IMR-90 (cell line): ENCODE measurements around the gene ZNF669. TPM values are rescaled to one million over a fixed set of nuclear protein-coding genes. Genes with fewer than 3 reads are reported as not detected.

Experiments
- ATAC-seq: fragments of 200-7000 bp; cut with Tn5 transposase; 2 replicates; pipeline ENCODE4 v1.9.1; 2020; ENCODE audit warnings: low read depth, mild to moderate bottlenecking, moderate library complexity
- BruUV-seq: library from RNA; stranded (reverse); fragments of 400-500 nt; replicated peaks from 2 replicates; lab custom pipeline; 2021; lab: Mats Ljungman, UMichigan
- CTCF ChIA-PET: fragments of 300-600 bp; formaldehyde crosslinking; extraction: SDS; loops from one replicate; lab custom pipeline; 2021; ENCODE audit warnings: antibody characterized with exemption; lab: Yijun Ruan, JAX
- POLR2A ChIA-PET: fragments of 300-600 bp; sonication (Branson Sonifier 250); formaldehyde crosslinking; loops from one replicate; lab custom pipeline; 2022; ENCODE audit warnings: antibody characterized with exemption; ENCODE audit not compliant: unreplicated experiment; lab: Charles Lee
- DNase-seq: peaks from one replicate; pipeline ENCODE4 v3.0.0; 2013
- H2AFZ ChIP-seq: replicated peaks from 2 replicates; pipeline ENCODE3; 2013; ENCODE audit warnings: low read length, mild to moderate bottlenecking; ENCODE audit not compliant: poor library complexity
- H2AK5ac ChIP-seq: 2 replicates; pipeline ENCODE4 v1.6.1; 2013; ENCODE audit warnings: low read depth, low read length, inconsistent platforms
- H2AK9ac ChIP-seq: replicated peaks from 2 replicates; pipeline ENCODE3; 2013; ENCODE audit warnings: mild to moderate bottlenecking, low read depth, low read length, moderate library complexity; ENCODE audit not compliant: poor library complexity
- H2BK120ac ChIP-seq: 2 replicates; pipeline ENCODE4 v1.6.1; 2013; ENCODE audit warnings: low read depth, low read length, inconsistent platforms
- H2BK15ac ChIP-seq: 3 replicates; pipeline ENCODE4 v1.6.1; 2013; ENCODE audit warnings: low read depth, low read length, inconsistent platforms
- H2BK20ac ChIP-seq: 2 replicates; pipeline ENCODE4 v1.6.1; 2013; ENCODE audit warnings: low read depth, mild to moderate bottlenecking, inconsistent platforms, low read length, moderate library complexity
- H2BK5ac ChIP-seq: 2 replicates; pipeline ENCODE4 v1.6.1; 2013; ENCODE audit warnings: mild to moderate bottlenecking, low read depth, low read length, inconsistent platforms; ENCODE audit not compliant: poor library complexity, severe bottlenecking
- H3K14ac ChIP-seq: replicated peaks from 2 replicates; pipeline ENCODE4 v1.6.1; 2013; ENCODE audit warnings: low read depth, low read length, inconsistent platforms
- H3K18ac ChIP-seq: 2 replicates; pipeline ENCODE4 v1.6.1; 2013; ENCODE audit warnings: low read depth, low read length, control low read depth
- H3K23ac ChIP-seq: 2 replicates; pipeline ENCODE4 v1.6.1; 2013; ENCODE audit warnings: low read depth, low read length, inconsistent platforms
- H3K27ac ChIP-seq: 2 replicates; pipeline ENCODE4 v1.5.1; 2013; ENCODE audit warnings: mild to moderate bottlenecking, control low read depth, low read length; ENCODE audit not compliant: insufficient read depth
- H3K27me3 ChIP-seq: 2 replicates; pipeline ENCODE4 v1.6.1; 2013; ENCODE audit warnings: low read length; ENCODE audit not compliant: control insufficient read depth, insufficient read depth
- H3K36me3 ChIP-seq: 2 replicates; pipeline ENCODE4 v1.6.1; 2013; ENCODE audit warnings: low read length, mixed read lengths; ENCODE audit not compliant: control insufficient read depth, insufficient read depth
- H3K4ac ChIP-seq: 2 replicates; pipeline ENCODE4 v1.6.1; 2013; ENCODE audit warnings: low read depth, low read length, inconsistent platforms
- H3K4me1 ChIP-seq: 2 replicates; pipeline ENCODE4 v1.6.1; 2013; ENCODE audit warnings: low read length, mixed read lengths; ENCODE audit not compliant: control insufficient read depth, insufficient read depth
- H3K4me2 ChIP-seq: 2 replicates; pipeline ENCODE4 v1.6.1; 2013; ENCODE audit warnings: low read depth, mild to moderate bottlenecking, control low read depth, low read length, moderate library complexity
- H3K4me3 ChIP-seq: 2 replicates; pipeline ENCODE4 v1.5.1; 2013; ENCODE audit warnings: low read depth, mild to moderate bottlenecking, control low read depth, low read length, moderate library complexity; ENCODE audit not compliant: insufficient read depth
- H3K56ac ChIP-seq: 2 replicates; pipeline ENCODE4 v1.6.1; 2013; ENCODE audit warnings: low read length, inconsistent platforms; ENCODE audit not compliant: insufficient read depth; ENCODE audit errors: extremely low read depth
- H3K79me1 ChIP-seq, 2 experiments: 2 replicates each; pipeline ENCODE4 v1.6.1; 2013; ENCODE audit warnings: low read length in 2 of 2, inconsistent platforms in 1 of 2, low read depth in 1 of 2
- H3K9ac ChIP-seq: 2 replicates; pipeline ENCODE4 v1.6.1; 2013; ENCODE audit warnings: low read depth, low read length, control low read depth
- H3K9me1 ChIP-seq: 2 replicates; pipeline ENCODE4 v1.6.1; 2013; ENCODE audit warnings: low read length, inconsistent platforms; ENCODE audit not compliant: insufficient read depth
- H3K9me3 ChIP-seq: 2 replicates; pipeline ENCODE4 v1.6.1; 2013; ENCODE audit warnings: low read length; ENCODE audit not compliant: control insufficient read depth, insufficient read depth
- H4K20me1 ChIP-seq: 2 replicates; pipeline ENCODE4 v1.6.1; 2013; ENCODE audit warnings: low read length, inconsistent platforms; ENCODE audit not compliant: insufficient read depth
- H4K5ac ChIP-seq: 2 replicates; pipeline ENCODE4 v1.6.1; 2013; ENCODE audit warnings: mild to moderate bottlenecking, low read depth, low read length, control low read depth
- H4K8ac ChIP-seq, 2 experiments: 2 replicates each; pipeline ENCODE4 v1.6.1; 2013; ENCODE audit warnings: low read depth in 2 of 2, low read length in 2 of 2, control low read depth in 1 of 2, inconsistent platforms in 1 of 2
- H4K91ac ChIP-seq: 2 replicates; pipeline ENCODE4 v1.6.1; 2013; ENCODE audit warnings: low read depth, low read length, inconsistent platforms; ENCODE audit not compliant: insufficient read depth
- MXI1 ChIP-seq: IDR thresholded peaks from 2 replicates; pipeline ENCODE4 v1.6.1; 2012; ENCODE audit warnings: low read depth, mild to moderate bottlenecking, low read length, moderate library complexity, borderline replicate concordance
- WGBS, 2 experiments: methylation state at CpG; one replicate each; pipeline versions ENCODE4 v1.1.5 to v1.1.7; 2013; ENCODE audit warnings: missing lambda C conversion rate in 2 of 2; ENCODE audit not compliant: insufficient read length in 1 of 2; ENCODE audit errors: extremely low coverage in 2 of 2; 5-methylcytosine and 5-hydroxymethylcytosine counted together
- dilution Hi-C: fragments of 300-500 bp; cut with HindIII; formaldehyde crosslinking; loops from one replicate; pipeline ENCODE4 v1.14.3; 2018; ENCODE audit warnings: low sequenced_read_pairs; ENCODE audit not compliant: unreplicated experiment
- in situ Hi-C: fragments of 300-500 bp; cut with MboI; formaldehyde crosslinking; loops from 3 replicates; pipeline ENCODE4 v1.14.3; 2019; ENCODE audit warnings: low sequenced_read_pairs, inconsistent platforms, mixed read lengths
- intact Hi-C: fragments of 100-400 bp; cut with micrococcal nuclease; formaldehyde crosslinking; loops from 2 replicates; pipeline ENCODE4 v1.10.0; 2022
- polyA plus RNA-seq, 3 experiments: library from polyadenylated mRNA; depleted of rRNA; stranded (reverse); fragments of >200 nt; gene quantifications; 2 replicates each; pipeline ENCODE4 v1.2.3, GENCODE V29; 2012; ENCODE audit warnings: low replicate concordance in 1 of 3
- total RNA-seq: library from RNA; depleted of rRNA; stranded (reverse); fragments of >200 nt; gene quantifications from 2 replicates; pipeline ENCODE4 v1.2.3, GENCODE V29; 2012

The ZNF669 gene
- total and polyA plus RNA-seq, 2 of the 4 experiments (the other 2 are of a cell fraction) = 3.8 to 10.8 TPM

- Histone ChIP-seq H2BK5ac (no peak overlapping the region), H3K9me3 (peaks cover 30% of the 10 kb centered on the region), H3K23ac (no peak overlapping the region), H2AK9ac (no peak overlapping the region), H3K4me2 (no peak overlapping the region), H4K91ac (no peak overlapping the region), H2BK20ac (no peak overlapping the region), H2AFZ (no peak overlapping the region), H3K27ac (no peak overlapping the region), H4K5ac (no peak overlapping the region), H3K36me3 (peaks cover 19% of the 10 kb centered on the region), H3K18ac (no peak overlapping the region), H4K20me1 (no peaks in the 10 kb centered on the region), H2AK5ac (no peak overlapping the region), H3K4ac (no peak overlapping the region), H3K9ac (no peak overlapping the region), H3K56ac (no peak overlapping the region), H4K8ac (no peak overlapping the region), H3K9me1 (no peaks in the 10 kb centered on the region), H3K4me1 (no peaks in the 10 kb centered on the region), H3K79me1 (peaks cover 4 to 10% of the 10 kb centered on the region in 2 experiments; a peak in 3 of 4 replicates), H2BK15ac (no peak overlapping the region), H3K4me3 (no peak overlapping the region), H3K27me3 (no peaks in the 10 kb centered on the region), H3K14ac (no peak overlapping the region), H2BK120ac (no peak overlapping the region)
- CTCF ChIA-PET = no interaction called here
- no peak for TF ChIP-seq MXI1
- POLR2A ChIA-PET = no interaction called here
- in situ Hi-C loops = no loop called here
- ATAC-seq = no peak
- no peak for DNase-seq
- 80% methylated on average over 2 of the region's 5 CpGs; no CpG with 5 or more reads in 1 of the 2 experiments for WGBS, 2 experiments
- dilution Hi-C loops = no loop called here
- no TSS peak for BruUV-seq
- intact Hi-C loops = no loop called here
Measured at GRCh38 chr1:247096544-247096943, 7.6 kb downstream of the ZNF669 start.
